Neuronal stem cell (in vitro differentiated cells): ENCODE data around the gene EPS8L3.
"Not testable (repeated sequence)": the region's sequence is repeated elsewhere in the genome, so short reads cannot be mapped to it uniquely, and the experiment has no call there.

Source experiments
- DNase-seq: peaks from one replicate; pipeline ENCODE4 v3.0.0-alpha.2; 2013; ENCODE audit warnings: low spot score
- H2AFZ ChIP-seq: one replicate; pipeline ENCODE4 v1.6.1; 2013; ENCODE audit warnings: mild to moderate bottlenecking, low read length, inconsistent platforms
- H2AK5ac ChIP-seq: 2 replicates; pipeline ENCODE4 v1.6.1; 2013; ENCODE audit warnings: low read depth, mild to moderate bottlenecking, inconsistent platforms, low read length, moderate library complexity, mixed read lengths
- H2BK120ac ChIP-seq: 2 replicates; pipeline ENCODE4 v1.6.1; 2013; ENCODE audit warnings: low read depth, mild to moderate bottlenecking, inconsistent platforms, low read length, moderate library complexity, mixed read lengths
- H2BK12ac ChIP-seq: one replicate; pipeline ENCODE4 v1.6.1; 2013; ENCODE audit warnings: low read length, inconsistent platforms
- H2BK15ac ChIP-seq: 2 replicates; pipeline ENCODE4 v1.6.1; 2013; ENCODE audit warnings: mild to moderate bottlenecking, low read length, inconsistent platforms, mixed read lengths
- H2BK5ac ChIP-seq: one replicate; pipeline ENCODE4 v1.6.1; 2013; ENCODE audit warnings: inconsistent platforms, mild to moderate bottlenecking, low read length, moderate library complexity
- H3K14ac ChIP-seq: one replicate; pipeline ENCODE4 v1.6.1; 2013; ENCODE audit warnings: low read length, inconsistent platforms
- H3K18ac ChIP-seq: 2 replicates; pipeline ENCODE4 v1.6.1; 2013; ENCODE audit warnings: low read length, inconsistent platforms
- H3K23ac ChIP-seq: 2 replicates; pipeline ENCODE4 v1.6.1; 2013; ENCODE audit warnings: low read depth, mild to moderate bottlenecking, mixed read lengths, low read length, inconsistent platforms; ENCODE audit not compliant: poor library complexity
- H3K27ac ChIP-seq: replicated peaks from 3 replicates; pipeline ENCODE4 v1.5.1; 2013; ENCODE audit warnings: low read length, inconsistent platforms
- H3K27me3 ChIP-seq, 3 experiments: 2 replicates each; pipeline ENCODE4 v1.6.1; 2013; ENCODE audit warnings: low read length in 3 of 3, mild to moderate bottlenecking in 2 of 3, inconsistent platforms in 1 of 3, low read depth in 1 of 3, mixed read lengths in 1 of 3, moderate library complexity in 1 of 3; ENCODE audit not compliant: control insufficient read depth in 3 of 3, insufficient read depth in 3 of 3
- H3K36me3 ChIP-seq, 2 donors: replicated peaks in 1 of 2; 2 replicates each; pipeline ENCODE4 v1.6.1; 2013; ENCODE audit warnings: low read length in 2 of 2; ENCODE audit not compliant: control insufficient read depth in 2 of 2, insufficient read depth in 2 of 2
- H3K4ac ChIP-seq: 2 replicates; pipeline ENCODE4 v1.6.1; 2013; ENCODE audit warnings: inconsistent platforms, mild to moderate bottlenecking, low read length, moderate library complexity
- H3K4me1 ChIP-seq, 2 donors: 1 replicate in 1 of 2; 2 replicates in 1 of 2; pipeline ENCODE4 v1.6.1; 2013; ENCODE audit warnings: low read length in 2 of 2, low read depth in 1 of 2; ENCODE audit not compliant: control insufficient read depth in 2 of 2, insufficient read depth in 1 of 2
- H3K4me2 ChIP-seq: one replicate; pipeline ENCODE4 v1.6.1; 2013; ENCODE audit warnings: mild to moderate bottlenecking, low read length, inconsistent platforms; ENCODE audit not compliant: insufficient read depth, poor library complexity, severe bottlenecking
- H3K4me3 ChIP-seq, 2 donors: 2 replicates each; pipeline ENCODE4 v1.5.1; 2013; ENCODE audit warnings: low read length in 2 of 2, mild to moderate bottlenecking in 2 of 2, inconsistent platforms in 1 of 2, moderate library complexity in 1 of 2
- H3K79me1 ChIP-seq: one replicate; pipeline ENCODE4 v1.6.1; 2013; ENCODE audit warnings: low read depth, mild to moderate bottlenecking, inconsistent platforms, low read length, moderate library complexity
- H3K9ac ChIP-seq: one replicate; pipeline ENCODE4 v1.6.1; 2013; ENCODE audit warnings: mild to moderate bottlenecking, low read depth, low read length, inconsistent platforms; ENCODE audit not compliant: poor library complexity
- H3K9me3 ChIP-seq, 2 donors: replicated peaks in 1 of 2; 2 replicates each; pipeline versions ENCODE3 to v1.6.1; 2013; ENCODE audit warnings: low read length in 2 of 2, mild to moderate bottlenecking in 2 of 2, inconsistent platforms in 1 of 2, low read depth in 1 of 2, mixed read lengths in 1 of 2, moderate library complexity in 1 of 2; ENCODE audit not compliant: control insufficient read depth in 2 of 2, insufficient read depth in 1 of 2
- H4K8ac ChIP-seq: one replicate; pipeline ENCODE4 v1.6.1; 2013; ENCODE audit warnings: low read depth, mild to moderate bottlenecking, inconsistent platforms, low read length, moderate library complexity
- H4K91ac ChIP-seq: one replicate; pipeline ENCODE4 v1.6.1; 2013; ENCODE audit warnings: low read length, low read depth, mild to moderate bottlenecking, inconsistent platforms; ENCODE audit not compliant: poor library complexity
- WGBS, 2 donors: extraction: QIAGEN DNeasy Blood & Tissue Kit; methylation state at CpG; one replicate each; pipeline ENCODE4 v1.1.7; 2013; ENCODE audit warnings: missing lambda C conversion rate in 2 of 2, mixed read lengths in 1 of 2; ENCODE audit not compliant: insufficient read length in 2 of 2, insufficient replicate concordance in 1 of 2; ENCODE audit errors: extremely low coverage in 2 of 2; 5-methylcytosine and 5-hydroxymethylcytosine counted together

The EPS8L3 gene

DNA sequence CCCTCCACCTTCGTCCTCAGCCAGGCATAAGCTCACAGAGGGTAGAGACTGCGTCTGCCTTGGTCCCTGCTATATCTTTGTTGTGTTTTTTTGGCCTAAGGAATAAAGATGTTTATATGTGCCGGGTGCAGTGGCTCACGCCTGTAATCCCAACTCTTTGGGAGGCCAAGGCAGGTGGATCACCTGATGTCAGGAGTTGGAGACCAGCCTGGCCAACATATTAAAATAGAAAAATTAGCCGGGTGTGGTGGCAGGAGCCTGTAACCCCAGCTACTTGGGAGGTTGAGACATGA is 33.5 kb upstream of the EPS8L3 start:
- H3K4me2 ChIP-seq, H3K27me3 ChIP-seq, H2BK15ac ChIP-seq, H3K36me3 ChIP-seq, H3K18ac ChIP-seq, H3K9me3 ChIP-seq, H2BK5ac ChIP-seq, H3K9ac ChIP-seq, H4K8ac ChIP-seq, H3K4ac ChIP-seq, H3K27ac ChIP-seq, H2AFZ ChIP-seq, H2BK120ac ChIP-seq, H2AK5ac ChIP-seq, H2BK12ac ChIP-seq, H3K4me3 ChIP-seq, H3K14ac ChIP-seq, H4K91ac ChIP-seq, H3K79me1 ChIP-seq, H3K23ac ChIP-seq, DNase-seq: not testable (repeated sequence)
- H3K4me1 ChIP-seq: peaks cover 11 to 14% of the 10 kb centered on the region in 2 donors
- WGBS, 2 donors: no CpG with 5 or more reads among the region's 5 CpGs

DNA sequence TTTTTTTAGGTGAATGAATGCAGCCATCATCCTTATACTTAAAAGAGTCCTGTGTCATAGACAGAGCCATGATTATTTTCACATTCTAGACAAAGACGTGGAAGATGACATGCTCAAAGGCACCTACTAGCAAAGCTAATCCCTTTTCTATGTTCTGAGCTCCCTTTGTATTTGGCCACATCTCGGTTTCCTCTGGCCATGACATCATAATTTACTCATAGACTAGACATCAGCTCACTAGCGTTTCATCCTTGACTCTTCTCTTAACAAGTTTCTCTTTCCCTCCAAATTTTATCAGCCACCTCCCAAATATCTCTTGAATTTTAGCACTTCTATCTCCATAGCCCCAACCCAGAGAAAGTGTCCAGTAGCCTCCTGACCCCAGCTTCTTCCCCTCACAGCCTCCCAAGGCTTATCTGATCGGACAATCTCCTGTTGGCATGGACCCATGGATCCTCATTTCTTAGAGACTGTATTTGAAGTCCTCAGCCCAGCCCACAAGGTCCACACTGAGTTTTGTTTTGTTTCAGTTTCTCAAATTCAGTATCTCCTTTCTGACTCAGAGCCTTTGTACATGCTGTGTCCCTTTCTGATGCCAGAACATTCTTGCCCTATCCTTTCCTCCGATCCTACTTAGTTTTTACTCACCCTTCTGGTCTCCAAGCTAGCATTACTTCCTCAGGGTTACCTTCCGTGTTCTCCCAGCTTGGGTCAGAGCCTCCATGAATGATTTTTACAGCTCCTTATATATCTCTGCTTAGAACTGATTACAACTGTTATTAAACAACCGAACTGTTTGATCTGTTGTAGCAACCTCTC is 33.0 kb upstream of the EPS8L3 start:
- no peak overlapping the region for H3K23ac ChIP-seq
- H3K4ac ChIP-seq: no peak overlapping the region
- peaks cover 15 to 19% of the 10 kb centered on the region in 2 donors for H3K4me1 ChIP-seq
- H2AFZ ChIP-seq: no peak overlapping the region
- no peak overlapping the region for H2BK120ac ChIP-seq
- H3K14ac ChIP-seq: no peak overlapping the region
- no peaks in the 10 kb centered on the region for H3K9me3 ChIP-seq
- H4K91ac ChIP-seq: no peak overlapping the region
- H3K79me1 ChIP-seq: no peaks in the 10 kb centered on the region
- whole genome bisulfite sequencing, 2 donors: no CpG with 5 or more reads among the region's 7 CpGs
- H3K27me3 ChIP-seq: no peaks in the 10 kb centered on the region
- no peak overlapping the region for H2BK12ac ChIP-seq
- H4K8ac ChIP-seq: no peak overlapping the region
- no peaks in the 10 kb centered on the region for H3K36me3 ChIP-seq
- no peak overlapping the region for H3K4me3 ChIP-seq
- H3K27ac ChIP-seq: no peak overlapping the region
- no peak overlapping the region for H2BK5ac ChIP-seq
- DNase-seq: no peak
- H2AK5ac ChIP-seq: no peak overlapping the region
- no peak overlapping the region for H3K18ac ChIP-seq
- H3K4me2 ChIP-seq: no peak overlapping the region
- no peak overlapping the region for H3K9ac ChIP-seq
- H2BK15ac ChIP-seq: no peak overlapping the region

DNA sequence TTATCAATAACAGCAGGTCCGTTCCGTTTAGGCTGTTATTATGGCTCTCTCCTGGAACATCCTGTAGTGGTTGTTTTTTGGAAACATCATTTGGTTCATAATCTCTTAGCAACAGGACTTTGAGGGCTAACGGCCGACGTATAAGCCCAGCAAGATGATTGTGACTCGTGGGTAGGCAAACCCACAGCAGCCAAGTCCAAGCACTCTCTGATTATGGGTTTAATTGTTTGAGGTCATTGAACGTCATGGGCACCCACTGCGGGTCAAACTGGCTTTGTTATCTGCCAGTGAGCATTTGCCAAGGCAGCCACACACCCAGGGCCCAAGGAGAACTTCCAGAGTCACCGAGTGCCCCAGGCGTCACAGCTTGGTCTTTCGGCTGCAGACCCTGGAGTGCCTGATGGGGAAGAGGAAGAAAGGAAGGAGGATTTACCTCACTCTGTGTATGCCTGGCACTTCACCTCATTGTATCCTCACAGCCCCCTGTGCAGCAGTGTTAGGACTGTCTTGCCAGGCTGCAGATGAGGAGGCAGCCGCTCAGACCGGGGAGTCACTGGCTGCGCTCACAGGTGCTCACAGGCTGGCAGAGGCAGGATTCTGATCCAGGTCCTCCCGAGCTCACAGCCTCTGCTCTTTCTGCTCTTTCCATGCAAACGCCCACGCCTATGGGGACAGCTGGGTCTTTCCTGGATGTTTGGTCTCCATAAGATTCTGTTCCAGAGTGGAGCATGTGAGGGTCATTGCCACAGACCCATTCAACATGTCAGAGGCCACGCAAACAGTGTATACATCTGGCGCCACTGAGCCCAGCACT is 30.8 kb upstream of the EPS8L3 start:
- Histone ChIP-seq H2BK15ac (no peak overlapping the region), H2BK12ac (no peak overlapping the region), H3K27ac (no peak overlapping the region), H2AK5ac (peak overlapping the region; percentile 41), H3K4me3 (no peak overlapping the region), H2AFZ (peak overlapping the region; percentile 4), H3K9me3 (no peaks in the 10 kb centered on the region), H3K18ac (peak overlapping the region; percentile 64), H3K4ac (no peak overlapping the region), H3K36me3 (no peaks in the 10 kb centered on the region), H3K4me1 (peaks cover 16 to 21% of the 10 kb centered on the region in 2 donors), H3K14ac (no peak overlapping the region), H3K23ac (no peak overlapping the region), H2BK120ac (no peak overlapping the region), H3K27me3 (no peaks in the 10 kb centered on the region), H4K91ac (no peak overlapping the region), H3K79me1 (no peaks in the 10 kb centered on the region), H2BK5ac (no peak overlapping the region), H4K8ac (no peak overlapping the region), H3K4me2 (no peak overlapping the region), H3K9ac (no peak overlapping the region)
- no CpG with 5 or more reads among the region's 19 CpGs for WGBS, 2 donors
- DNase-seq: no peak
